ENCODE results near the gene PRG2.
"Not testable (repeated sequence)": the region's sequence is repeated elsewhere in the genome, so short reads cannot be mapped to it uniquely, and the experiment has no call there.

Gene PRG2

GRCh38 chr11:57364851-57365660 lies 25.4 kb downstream of the PRG2 start:
- no peak for DNase-seq

- no peak for DNase-seq
These were observed 27.0 kb downstream of the PRG2 start for GRCh38 chr11:57363131-57364080.

GRCh38 chr11:57361926-57362325 lies 28.5 kb downstream of the PRG2 start:
- DNase-seq: no peak

GRCh38 chr11:57361420-57361819 lies 29.0 kb downstream of the PRG2 start:
- DNase-seq: not testable (repeated sequence)

GRCh38 chr11:57360991-57361390 lies 29.5 kb downstream of the PRG2 start:
- DNase-seq: no peak

GRCh38 chr11:57359896-57360690 lies 30.4 kb downstream of the PRG2 start:
- DNase-seq: no peak

- DNase-seq: no peak
These were observed 31.1 kb downstream of the PRG2 start for GRCh38 chr11:57359396-57359795.

- no peak for DNase-seq
These were observed 31.5 kb downstream of the PRG2 start for GRCh38 chr11:57358991-57359390.

GRCh38 chr11:57358543-57358961 lies 31.9 kb downstream of the PRG2 start:
- peak; percentile 24 to 56 for DNase-seq

- no peak for DNase-seq
These were observed 32.6 kb downstream of the PRG2 start for GRCh38 chr11:57357856-57358255.

GRCh38 chr11:57357310-57357709 lies 33.1 kb downstream of the PRG2 start:
- no peak for DNase-seq

GRCh38 chr11:57356268-57356667 lies 34.2 kb downstream of the PRG2 start:
- DNase-seq: peak; percentile 50 to 66

- DNase-seq: peak; percentile 40 to 75
These were observed 35.8 kb downstream of the PRG2 start for GRCh38 chr11:57354699-57355098.

- peak; percentile 64 to 69 for DNase-seq
These were observed 36.6 kb downstream of the PRG2 start for GRCh38 chr11:57353852-57354251.

GRCh38 chr11:57353446-57353845 lies 37.0 kb downstream of the PRG2 start:
- DNase-seq: no peak

GRCh38 chr11:57353036-57353435 lies 37.4 kb downstream of the PRG2 start:
- no peak for DNase-seq

- DNase-seq: peak; percentile 42 to 48
These were observed 40.8 kb downstream of the PRG2 start for GRCh38 chr11:57349491-57350274.

- DNase-seq: no peak
These were observed 41.7 kb downstream of the PRG2 start for GRCh38 chr11:57348636-57349313.

- DNase-seq: no peak
These were observed 42.4 kb downstream of the PRG2 start for GRCh38 chr11:57348052-57348451.

GRCh38 chr11:57347336-57347735 lies 43.1 kb downstream of the PRG2 start:
- no peak for DNase-seq

- DNase-seq: peak; percentile 75 to 76
These were observed 44.8 kb downstream of the PRG2 start for GRCh38 chr11:57345555-57346211.

Data from inflammatory macrophage (primary cell).